ENCODE results near the gene SYNCRIP. TPM values are rescaled to one million over a fixed set of nuclear protein-coding genes. Genes with fewer than 3 reads are reported as not detected.

Gene SYNCRIP
- total RNA-seq, 1 experiment from 2014 or later, result 103 TPM

DNA sequence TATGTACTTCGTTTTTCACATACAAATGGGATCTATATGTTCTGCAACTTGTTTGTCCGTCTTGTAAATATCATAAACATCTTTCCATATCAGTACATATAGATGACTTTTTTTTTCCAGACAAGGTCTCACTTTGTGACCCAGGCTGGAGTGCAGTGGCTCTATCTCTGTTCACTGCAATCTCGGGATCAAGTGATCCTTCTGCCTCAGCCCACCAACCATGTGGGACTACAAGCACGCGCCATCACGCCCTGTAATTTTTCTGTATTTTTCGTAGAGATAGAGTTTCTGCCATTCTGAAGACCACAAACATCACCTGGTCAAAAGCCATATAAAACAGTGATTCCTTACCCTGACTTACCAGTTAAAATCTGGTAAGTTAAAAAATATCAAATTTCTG, 37.7 kb upstream of the SYNCRIP start:
- TF ChIP-seq, protein P1, sequence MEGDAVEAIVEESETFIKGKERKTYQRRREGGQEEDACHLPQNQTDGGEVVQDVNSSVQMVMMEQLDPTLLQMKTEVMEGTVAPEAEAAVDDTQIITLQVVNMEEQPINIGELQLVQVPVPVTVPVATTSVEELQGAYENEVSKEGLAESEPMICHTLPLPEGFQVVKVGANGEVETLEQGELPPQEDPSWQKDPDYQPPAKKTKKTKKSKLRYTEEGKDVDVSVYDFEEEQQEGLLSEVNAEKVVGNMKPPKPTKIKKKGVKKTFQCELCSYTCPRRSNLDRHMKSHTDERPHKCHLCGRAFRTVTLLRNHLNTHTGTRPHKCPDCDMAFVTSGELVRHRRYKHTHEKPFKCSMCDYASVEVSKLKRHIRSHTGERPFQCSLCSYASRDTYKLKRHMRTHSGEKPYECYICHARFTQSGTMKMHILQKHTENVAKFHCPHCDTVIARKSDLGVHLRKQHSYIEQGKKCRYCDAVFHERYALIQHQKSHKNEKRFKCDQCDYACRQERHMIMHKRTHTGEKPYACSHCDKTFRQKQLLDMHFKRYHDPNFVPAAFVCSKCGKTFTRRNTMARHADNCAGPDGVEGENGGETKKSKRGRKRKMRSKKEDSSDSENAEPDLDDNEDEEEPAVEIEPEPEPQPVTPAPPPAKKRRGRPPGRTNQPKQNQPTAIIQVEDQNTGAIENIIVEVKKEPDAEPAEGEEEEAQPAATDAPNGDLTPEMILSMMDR (conservative IDR thresholded peaks at IDR 0.05), result no peak
- no peak for TF ChIP-seq EZH2 (IDR thresholded peaks at IDR 0.05; ENCODE audit: low read depth)
- H3K36me3 ChIP-seq (ENCODE audit: low read depth), result peaks cover 22% of the 10 kb centered on the region
- no peaks in the 10 kb centered on the region for H3K27me3 ChIP-seq (ENCODE audit: insufficient read depth, low read depth)
- peak overlapping the region; percentile 95 for H3K4me3 ChIP-seq
- no peaks in the 10 kb centered on the region for H3K9me2 ChIP-seq (ENCODE audit: insufficient read depth)
- no peaks in the 10 kb centered on the region for H3K9me3 ChIP-seq (ENCODE audit: insufficient read depth, low read depth)
- peaks cover 16% of the 10 kb centered on the region for H3K4me1 ChIP-seq (replicated peaks; ENCODE audit: insufficient read depth)
- peak overlapping the region; percentile 82 for H2AFZ ChIP-seq
- DNase-seq, result no peak
- BruUV-seq (replicated peaks), result no TSS peak
- peak overlapping the region; percentile 86 for H3K4me2 ChIP-seq
- POLR2A ChIA-PET (ENCODE audit: unreplicated experiment), result no interaction called here
- peaks cover 47% of the 10 kb centered on the region for H3K79me2 ChIP-seq (ENCODE audit: low read depth)
- peak overlapping the region; percentile 77; the same call in 1 of the 2 replicates for H3K27ac ChIP-seq
- peaks cover 22% of the 10 kb centered on the region for H4K20me1 ChIP-seq (ENCODE audit: insufficient read depth)
- peaks cover 36% of the 10 kb centered on the region for H3F3A ChIP-seq (ENCODE audit: insufficient read depth, low read depth)
- CTCF ChIA-PET, result no interaction called here
- intact Hi-C loops (cut with micrococcal nuclease; ENCODE audit: unreplicated experiment), result no loop called here

DNA sequence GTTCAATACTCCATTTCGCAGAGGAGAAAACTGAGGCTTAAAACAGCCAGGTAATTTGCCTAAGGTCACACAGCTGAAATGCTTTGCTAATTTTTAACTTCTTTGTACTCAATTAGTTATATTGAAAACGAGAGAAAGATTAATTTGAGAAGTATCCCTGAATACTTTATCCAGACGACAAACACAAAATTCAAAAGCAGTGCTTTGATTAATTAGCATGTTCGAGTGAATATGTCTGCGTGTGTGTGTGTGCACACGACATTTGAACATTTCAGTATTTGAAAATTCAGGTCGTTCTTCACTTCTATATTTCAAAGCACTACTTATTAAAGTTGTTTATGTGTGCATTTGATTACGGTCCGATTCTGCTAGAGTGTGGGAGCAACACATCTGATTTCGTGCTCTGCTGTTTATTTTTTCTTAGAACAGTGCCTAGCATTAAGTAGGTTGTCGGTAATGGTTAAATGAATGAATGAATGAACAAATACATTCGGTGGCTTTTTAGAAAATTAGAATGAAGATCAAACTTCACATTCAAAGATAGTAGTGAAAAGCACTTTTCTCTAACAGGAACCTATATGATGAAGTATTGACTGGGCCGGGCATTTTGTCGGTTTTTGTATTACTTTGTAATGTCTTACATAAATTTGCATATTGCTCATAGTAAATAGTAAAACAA, 36.9 kb upstream of the SYNCRIP start:
- DNase-seq, result no peak
- peak overlapping the region; percentile 77 for H3K27ac ChIP-seq
- H3K9me3 ChIP-seq (ENCODE audit: insufficient read depth, low read depth), result no peaks in the 10 kb centered on the region
- intact Hi-C loops (cut with micrococcal nuclease; ENCODE audit: unreplicated experiment), result loop anchor here (2.0 kb wide), 1 partner anchor 85 kb away; no protein-coding TSS in a partner anchor
- H2AFZ ChIP-seq, result peak overlapping the region; percentile 82
- H4K20me1 ChIP-seq (ENCODE audit: insufficient read depth), result peaks cover 25% of the 10 kb centered on the region
- peaks cover 44% of the 10 kb centered on the region for H3F3A ChIP-seq (ENCODE audit: insufficient read depth, low read depth)
- H3K4me2 ChIP-seq, result peak overlapping the region; percentile 86
- H3K79me2 ChIP-seq (ENCODE audit: low read depth), result peaks cover 55% of the 10 kb centered on the region
- H3K4me3 ChIP-seq, result peak overlapping the region; percentile 95
- H3K4me1 ChIP-seq (replicated peaks; ENCODE audit: insufficient read depth), result peaks cover 17% of the 10 kb centered on the region
- CTCF ChIA-PET, result no interaction called here
- TF ChIP-seq, protein P1 (conservative IDR thresholded peaks at IDR 0.05), result no peak
- TF ChIP-seq EZH2 (IDR thresholded peaks at IDR 0.05; ENCODE audit: low read depth), result no peak
- no peaks in the 10 kb centered on the region for H3K27me3 ChIP-seq (ENCODE audit: insufficient read depth, low read depth)
- no peaks in the 10 kb centered on the region for H3K9me2 ChIP-seq (ENCODE audit: insufficient read depth)
- POLR2A ChIA-PET (ENCODE audit: unreplicated experiment), result interaction anchor here (0.7 to 1.8 kb wide), 6 partner anchors 35 to 1872 kb away, joined by 5 to 49 read pairs (median 9); partner anchors contain the start of gene SYNCRIP
- H3K36me3 ChIP-seq (ENCODE audit: low read depth), result peaks cover 30% of the 10 kb centered on the region
- TSS peak; percentile 82 for BruUV-seq (replicated peaks)

DNA sequence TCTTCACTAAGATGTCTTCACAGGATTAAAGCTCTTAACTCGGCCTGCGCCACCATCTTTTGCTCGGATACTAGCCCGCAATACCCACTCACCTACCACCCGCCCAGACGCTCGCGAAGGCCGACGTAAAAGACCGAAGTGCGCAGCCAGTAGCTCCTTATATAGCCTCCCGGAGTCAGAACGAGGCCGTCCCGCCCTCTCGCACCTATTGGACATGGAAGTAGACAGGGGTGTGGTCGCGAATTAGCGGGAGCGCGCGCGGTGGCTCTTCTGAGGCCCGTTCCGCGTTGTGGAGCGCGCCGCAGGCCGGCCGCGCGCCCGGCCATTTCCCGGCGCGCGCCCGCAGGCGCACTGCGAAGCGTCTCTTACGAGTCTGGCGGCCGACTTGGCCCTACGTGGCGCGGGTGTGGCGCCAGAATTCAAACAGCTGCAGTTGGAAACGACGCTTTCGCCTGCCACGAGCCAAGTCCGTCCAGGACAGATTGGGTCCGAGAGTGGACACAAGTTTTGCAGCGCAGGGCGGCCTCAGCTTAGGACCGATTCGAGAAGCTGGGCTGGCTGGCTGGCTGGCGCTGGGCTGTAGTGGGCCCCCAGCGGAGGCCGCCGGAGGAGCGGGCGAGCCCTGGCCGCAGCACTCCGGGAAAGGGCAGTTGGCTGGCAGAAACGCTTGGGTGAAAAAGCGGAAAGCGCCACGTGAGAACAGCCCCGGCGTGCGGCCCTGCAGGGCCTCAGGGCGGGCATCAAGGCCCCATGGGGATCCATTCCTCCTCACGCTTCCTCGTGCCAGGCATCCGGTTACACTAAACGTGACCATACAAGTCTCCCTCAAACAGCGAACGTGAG, 36.1 kb upstream of the SYNCRIP start:
- peak overlapping the region; percentile 77 for H3K27ac ChIP-seq
- ChIA-PET CTCF (interaction anchor here (0.6 to 1.4 kb wide), 2 partner anchors 36 to 324 kb away, joined by 3 to 20 read pairs; partner anchors contain the start of gene SYNCRIP), POLR2A (ENCODE audit: unreplicated experiment) (interaction anchor here (0.5 to 1.8 kb wide), 14 partner anchors 34 to 1871 kb away, joined by 3 to 49 read pairs (median 5); partner anchors contain the start of genes NT5E and SYNCRIP)
- TF ChIP-seq, protein P1 (conservative IDR thresholded peaks at IDR 0.05), result no peak
- TF ChIP-seq EZH2 (IDR thresholded peaks at IDR 0.05; ENCODE audit: low read depth), result no peak
- H3K4me1 ChIP-seq (replicated peaks; ENCODE audit: insufficient read depth), result peaks cover 17% of the 10 kb centered on the region
- BruUV-seq (replicated peaks), result no TSS peak
- H3F3A ChIP-seq (ENCODE audit: insufficient read depth, low read depth), result peaks cover 52% of the 10 kb centered on the region
- H4K20me1 ChIP-seq (ENCODE audit: insufficient read depth), result peaks cover 25% of the 10 kb centered on the region
- H3K27me3 ChIP-seq (ENCODE audit: insufficient read depth, low read depth), result no peaks in the 10 kb centered on the region
- peak overlapping the region; percentile 86 for H3K4me2 ChIP-seq
- peak; percentile 86 to 96 for DNase-seq
- no peaks in the 10 kb centered on the region; the same call in 1 of the 2 replicates for H3K9me2 ChIP-seq (ENCODE audit: insufficient read depth)
- H3K36me3 ChIP-seq (ENCODE audit: low read depth), result peaks cover 33% of the 10 kb centered on the region
- peaks cover 62% of the 10 kb centered on the region for H3K79me2 ChIP-seq (ENCODE audit: low read depth)
- H3K9me3 ChIP-seq (ENCODE audit: insufficient read depth, low read depth), result no peaks in the 10 kb centered on the region
- peak overlapping the region; percentile 95 for H3K4me3 ChIP-seq
- intact Hi-C loops (cut with micrococcal nuclease; ENCODE audit: unreplicated experiment), result loop anchor here (1.0 to 2.0 kb wide), 2 partner anchors 36 to 84 kb away; no protein-coding TSS in a partner anchor
- H2AFZ ChIP-seq, result peak overlapping the region; percentile 82
